B cell (primary cell): ENCODE measurements around the gene FAM219A.

ENCODE experiments used
- CTCF ChIP-seq: fragments of 200-600 bp; IDR thresholded peaks from one replicate; pipeline ENCODE4 v1.8.0; 2022; ENCODE audit warnings: antibody characterized with exemption, mild to moderate bottlenecking
- EZH2 ChIP-seq: IDR thresholded peaks from 2 replicates; pipeline ENCODE4 v1.6.1; 2012; ENCODE audit warnings: borderline replicate concordance, low read depth, mild to moderate bottlenecking, moderate library complexity, low read length; ENCODE audit not compliant: insufficient read depth, poor library complexity, severe bottlenecking

GRCh38 chr9:34484678-34485077 lies 26.3 kb upstream of the FAM219A start:
- TF ChIP-seq CTCF (no peak), EZH2 (no peak)
